Measurements from ENCODE around the gene TLN1.

The TLN1 gene

DNA sequence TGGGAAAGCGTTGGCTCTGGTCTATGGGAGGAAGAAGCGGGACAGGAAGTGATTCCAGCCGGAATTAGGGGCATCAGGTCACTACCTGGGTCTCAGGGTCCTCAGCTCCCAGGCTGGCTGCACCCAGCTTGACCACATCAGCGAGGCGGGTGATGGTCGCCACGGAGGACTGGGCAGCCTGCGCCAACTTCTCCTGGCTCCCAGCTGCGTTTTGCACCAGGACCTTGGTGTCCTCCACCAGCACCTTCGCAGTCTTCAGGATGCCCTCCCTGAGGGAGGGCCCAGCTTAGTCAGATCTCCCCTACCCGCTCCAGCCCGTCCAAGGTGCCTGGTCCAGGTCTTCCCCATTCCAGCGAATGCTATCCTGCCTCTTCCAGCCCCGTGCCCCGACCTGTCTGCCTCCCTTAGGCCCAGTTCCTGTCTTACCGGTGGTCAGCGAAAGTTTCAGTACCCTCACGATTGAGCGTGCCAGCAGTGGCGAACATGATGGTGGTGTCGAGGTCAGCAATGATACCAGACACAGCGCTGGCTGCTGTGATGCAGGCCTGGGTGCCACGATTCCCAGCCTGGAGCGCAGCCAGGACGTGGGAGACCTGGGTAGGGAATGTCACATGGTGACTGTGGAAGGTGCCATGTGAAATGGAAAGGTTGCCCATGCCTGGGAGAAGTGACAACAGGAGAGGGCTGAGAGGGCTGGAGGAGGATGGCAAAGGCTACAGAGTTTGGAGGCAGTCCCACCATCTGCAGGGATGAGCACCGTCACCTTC is 27.9 kb downstream of the TLN1 start:
- no peak for DNase-seq (ENCODE audit: low read depth)

DNA sequence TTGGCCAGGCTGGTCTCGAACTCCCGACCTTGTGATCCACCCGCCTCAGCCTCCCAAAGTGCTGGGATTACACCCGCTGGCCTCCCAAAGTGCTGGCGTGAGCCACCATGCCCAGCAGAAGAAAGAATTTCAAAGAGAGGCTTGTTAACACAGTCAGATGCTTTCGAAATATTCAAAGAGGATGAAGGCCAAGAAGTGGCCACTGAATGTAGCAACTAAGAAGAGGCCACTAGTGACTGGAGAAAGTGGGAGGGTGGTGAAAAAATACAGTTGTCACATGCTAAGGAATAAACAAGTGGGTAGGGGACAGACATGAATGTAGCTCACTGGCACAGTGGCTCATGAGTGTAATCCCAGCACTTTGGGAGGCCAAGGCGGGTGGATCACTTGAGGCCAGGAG is 29.3 kb downstream of the TLN1 start:
- DNase-seq (ENCODE audit: low read depth) = peak; percentile 62

GRCh38 chr9:35700942-35701341 is 31.1 kb downstream of the TLN1 start:
- DNase-seq (ENCODE audit: low read depth) = no peak

DNA sequence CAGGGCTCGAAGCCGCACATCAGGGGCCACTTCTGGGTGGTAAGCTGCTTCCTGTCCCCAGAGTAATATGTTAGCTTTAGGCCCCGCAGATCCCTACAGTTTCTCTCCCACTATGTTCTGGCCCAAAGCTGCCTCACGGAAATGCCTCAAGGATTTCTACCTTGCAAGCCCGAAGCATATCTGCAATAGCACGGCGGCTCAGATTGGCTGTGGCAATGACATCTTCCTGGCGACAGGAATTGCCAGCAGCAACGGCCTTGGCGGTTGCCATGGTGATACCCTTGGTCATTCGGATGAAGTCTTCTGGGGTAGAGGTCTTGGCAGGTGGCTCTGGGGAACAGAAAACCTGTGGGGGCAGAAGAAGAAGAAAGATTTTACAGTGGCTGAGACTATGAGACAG is 32.0 kb downstream of the TLN1 start:
- no peak for DNase-seq (ENCODE audit: low read depth)

DNA sequence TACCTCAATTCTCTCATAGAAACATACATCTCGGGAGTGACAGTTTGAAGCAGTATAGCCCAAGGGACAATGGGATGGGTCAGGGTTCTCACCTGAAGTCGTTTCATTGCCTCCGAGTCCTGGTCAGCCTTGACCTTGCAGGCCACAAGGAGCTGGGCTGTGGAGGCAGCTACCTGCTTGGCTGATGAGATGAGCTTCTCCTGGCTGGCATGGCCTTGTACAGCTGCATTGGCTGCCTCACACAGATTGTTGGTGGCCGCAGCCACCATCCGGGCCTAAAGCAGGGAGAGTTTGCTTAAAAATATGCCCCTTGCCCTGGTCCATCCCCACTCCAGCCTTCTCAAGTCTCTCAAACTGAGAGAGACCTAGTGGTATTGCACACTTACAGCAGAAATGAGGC is 33.8 kb downstream of the TLN1 start:
- no peak for DNase-seq (ENCODE audit: low read depth)

GRCh38 chr9:35697486-35697885 is 34.5 kb downstream of the TLN1 start:
- no peak for DNase-seq (ENCODE audit: low read depth)

DNA sequence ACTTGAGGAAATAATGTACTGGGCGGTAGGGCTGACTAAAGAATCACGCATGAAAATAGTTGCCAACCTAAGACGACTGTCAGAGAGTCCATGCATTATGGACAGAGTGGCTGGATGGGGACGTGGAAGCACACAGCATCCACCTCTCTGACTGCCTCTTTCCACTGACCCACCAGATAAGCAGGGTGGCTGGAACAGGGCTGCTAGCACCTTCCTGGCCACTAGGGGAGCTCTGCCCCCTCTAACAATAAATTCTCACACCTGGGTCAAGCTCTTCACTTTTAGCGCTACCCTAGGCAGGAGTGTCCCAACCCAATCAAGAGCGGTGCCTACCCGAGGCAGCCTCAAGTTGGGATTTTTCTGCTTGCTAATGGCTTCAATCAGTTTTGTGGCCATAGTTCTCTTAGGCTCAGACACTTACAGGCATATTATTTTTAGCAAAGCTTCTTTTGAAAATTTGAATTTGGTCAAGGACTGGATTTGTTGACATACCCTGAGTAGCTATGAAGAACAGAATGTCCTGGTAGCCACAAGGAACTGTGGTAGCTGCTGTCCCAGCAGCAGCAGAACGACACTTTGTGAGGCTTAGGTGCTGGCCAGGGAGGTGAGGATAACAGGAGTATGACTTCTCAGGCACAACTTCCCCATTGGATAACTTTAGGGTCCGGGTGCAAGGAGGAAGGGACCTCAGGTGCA is 35.3 kb downstream of the TLN1 start:
- DNase-seq (ENCODE audit: low read depth) = peak; percentile 31

DNA sequence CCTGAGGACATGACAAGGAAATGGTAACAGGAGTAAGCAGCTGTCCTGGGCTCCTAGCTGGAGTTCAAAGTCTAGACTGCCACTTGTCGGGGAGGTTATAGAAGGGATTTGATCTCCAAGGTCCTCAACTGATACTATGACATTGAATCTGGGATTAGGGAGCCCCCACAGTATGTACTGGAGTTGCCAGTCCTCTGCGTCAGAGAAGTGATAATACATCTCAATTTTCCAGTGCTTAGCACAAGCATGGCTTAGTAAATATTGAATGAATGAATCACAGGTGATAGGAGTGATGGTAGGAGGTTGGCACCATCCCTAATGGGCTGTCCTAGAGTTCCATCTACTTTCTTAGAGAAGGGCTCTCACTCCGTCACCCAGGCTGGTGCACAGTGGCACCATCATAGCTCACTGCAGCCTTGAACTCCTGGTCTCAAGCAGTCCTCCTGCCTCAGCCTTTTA is 36.0 kb downstream of the TLN1 start:
- no peak for DNase-seq (ENCODE audit: low read depth)

- DNase-seq (ENCODE audit: low read depth) = no peak
These were observed 40.2 kb downstream of the TLN1 start for GRCh38 chr9:35691757-35692301.

- DNase-seq (ENCODE audit: low read depth) = no peak
These were observed 40.7 kb downstream of the TLN1 start for GRCh38 chr9:35691334-35691650.

DNA sequence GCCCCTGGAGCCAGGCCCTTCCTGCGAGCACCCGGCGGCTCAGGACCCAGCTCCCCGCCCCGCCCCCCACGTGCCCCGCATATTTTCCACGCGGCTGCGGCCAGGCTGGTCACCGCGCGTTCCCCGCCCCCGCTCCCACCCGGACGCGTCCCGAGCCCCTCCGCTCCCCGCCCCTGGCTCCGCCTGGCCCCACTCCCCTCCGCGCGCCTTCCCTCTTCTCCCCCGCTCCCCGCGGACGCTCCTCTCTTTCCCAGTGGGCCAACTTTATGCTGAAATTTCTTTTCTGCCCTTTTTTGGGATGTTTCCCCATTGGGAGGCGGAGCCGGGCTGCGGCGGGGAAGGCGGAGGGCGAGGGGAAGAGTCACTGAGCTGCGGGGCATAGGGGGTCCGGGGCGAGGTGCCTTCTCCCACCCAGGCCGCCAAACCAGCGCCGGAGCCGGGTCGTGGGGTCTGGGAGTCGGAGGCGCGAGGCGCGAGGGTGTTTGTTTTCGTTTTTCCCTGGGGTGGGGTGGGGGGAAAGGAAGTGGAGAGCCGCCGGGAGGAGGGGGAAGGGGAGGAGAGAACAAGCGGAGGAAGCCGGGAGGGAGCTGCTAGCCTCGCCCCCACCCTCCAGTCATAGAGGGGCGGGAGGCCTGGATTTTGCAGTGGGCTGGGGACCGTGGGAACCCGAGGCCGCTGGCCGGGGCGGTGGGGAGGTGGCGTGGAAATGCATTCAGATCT is 41.2 kb downstream of the TLN1 start:
- DNase-seq (ENCODE audit: low read depth) = peak; percentile 83

GRCh38 chr9:35690294-35690613 is 41.7 kb downstream of the TLN1 start:
- DNase-seq (ENCODE audit: low read depth) = no peak

DNA sequence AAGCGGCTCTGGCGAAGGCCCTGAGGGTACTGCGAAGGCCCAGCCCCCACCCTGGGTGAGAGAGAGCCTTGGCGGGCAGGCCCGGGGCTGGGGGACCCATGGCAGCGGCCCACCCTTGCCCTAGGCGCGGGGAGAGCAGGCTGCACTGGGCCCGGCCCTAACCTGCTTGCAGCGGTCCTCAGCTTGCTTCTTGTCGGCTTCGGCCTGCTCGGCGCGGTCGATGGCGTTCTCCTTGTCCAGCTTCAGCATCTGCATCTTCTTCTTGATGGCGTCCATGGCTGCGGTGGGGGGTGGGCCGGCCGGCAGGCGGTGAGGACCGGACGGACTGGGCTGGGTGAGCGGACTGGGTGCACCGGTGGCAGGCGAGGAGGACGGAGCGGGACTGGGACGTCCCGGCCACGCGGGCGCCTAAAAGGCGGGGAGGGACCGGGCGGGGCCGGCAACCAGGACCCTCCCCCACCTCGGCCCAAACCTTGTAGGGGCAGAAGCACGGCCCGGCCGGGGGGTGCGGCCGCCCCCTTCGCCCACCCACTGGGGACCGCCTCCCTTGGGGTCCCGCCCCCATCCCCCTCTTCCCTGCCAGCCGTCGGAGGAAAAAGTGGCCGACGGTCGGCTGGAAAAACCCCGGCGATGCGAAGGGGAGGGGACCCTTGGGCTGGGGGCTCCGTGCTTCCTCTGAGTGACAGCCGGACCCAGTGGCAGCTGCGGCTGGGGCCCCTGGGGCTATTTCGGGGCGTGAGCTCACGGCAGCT is 42.3 kb downstream of the TLN1 start, which contains the start of gene TPM2:
Gene TPM2 (minus strand): TSS at position 384 of the 752 bp plus-strand sequence. CDS start 108 bp downstream, at position 276.
- peak; percentile 90 for DNase-seq (ENCODE audit: low read depth)

DNA sequence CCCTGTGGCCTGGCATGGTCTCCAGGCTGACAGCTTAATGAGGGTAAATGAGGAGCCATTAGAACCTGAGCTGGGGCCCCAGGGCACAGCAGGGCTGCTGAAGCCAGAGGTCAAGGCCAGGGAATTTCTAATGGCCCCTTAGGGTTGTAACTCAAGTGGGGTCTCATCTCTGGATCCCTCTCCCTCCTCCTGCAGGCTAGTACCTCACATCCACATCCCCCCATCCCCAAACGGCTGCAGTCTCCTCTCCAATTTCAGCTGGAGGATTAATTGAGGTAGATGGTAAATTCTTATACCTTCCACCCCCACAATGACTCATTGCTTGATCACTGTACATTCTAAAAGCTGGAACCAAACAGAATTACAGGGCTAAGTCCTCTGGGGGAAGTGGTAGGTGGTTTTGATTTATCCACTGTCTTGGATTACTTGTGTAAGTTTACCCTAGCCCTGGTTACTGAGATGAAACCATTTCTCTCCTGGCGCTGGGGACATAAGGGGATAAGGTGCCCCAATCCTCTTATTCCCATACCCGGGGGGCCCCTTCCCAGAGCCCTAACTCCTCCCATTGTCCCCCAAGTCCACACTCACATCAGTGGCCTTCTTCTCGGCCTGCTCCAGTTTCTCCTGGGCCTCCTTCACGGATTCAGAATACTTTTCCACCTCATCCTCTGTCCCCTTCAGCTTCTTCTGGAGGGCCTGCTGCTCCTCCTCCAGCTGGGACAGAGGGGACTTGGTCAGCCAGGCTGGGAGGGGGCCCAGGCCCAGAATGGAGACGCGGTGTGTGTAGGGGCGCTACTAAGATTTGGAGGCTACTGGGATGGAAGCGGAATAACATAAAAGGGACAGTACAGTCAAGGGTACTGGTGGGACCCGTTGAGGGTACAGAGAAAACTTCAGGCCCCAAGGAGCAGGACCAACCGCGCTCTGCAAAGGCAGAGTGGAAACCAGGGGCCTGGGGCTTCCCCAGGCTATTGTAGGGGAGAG is 43.1 kb downstream of the TLN1 start:
- peak; percentile 74 for DNase-seq (ENCODE audit: low read depth)

- no peak for DNase-seq (ENCODE audit: low read depth)
These were observed 43.9 kb downstream of the TLN1 start for GRCh38 chr9:35687972-35688557.

- no peak for DNase-seq (ENCODE audit: low read depth)
These were observed 44.7 kb downstream of the TLN1 start for GRCh38 chr9:35687306-35687705.

- DNase-seq (ENCODE audit: low read depth) = peak; percentile 47
These were observed 45.5 kb downstream of the TLN1 start for GRCh38 chr9:35686222-35687203.

DNA sequence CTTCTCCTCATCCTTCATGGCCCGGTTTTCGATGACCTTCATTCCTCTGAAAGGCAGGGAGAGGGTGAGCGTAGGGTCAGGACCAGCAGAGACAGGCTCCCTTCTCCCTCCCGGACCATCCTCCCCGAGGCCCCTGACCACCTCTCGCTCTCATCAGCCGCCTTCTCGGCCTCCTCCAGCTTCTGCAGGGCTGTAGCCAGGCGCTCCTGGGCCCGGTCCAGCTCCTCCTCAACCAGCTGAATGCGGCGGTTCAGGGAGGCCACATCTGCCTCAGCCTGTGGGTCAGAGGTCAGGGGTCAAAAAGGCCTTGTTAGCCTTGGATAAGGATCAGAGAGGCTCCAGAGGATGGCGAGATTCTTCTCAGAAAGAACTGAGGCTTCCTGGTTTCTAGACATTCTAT is 46.5 kb downstream of the TLN1 start:
- no peak for DNase-seq (ENCODE audit: low read depth)

GRCh38 chr9:35684921-35685320 is 47.1 kb downstream of the TLN1 start:
- no peak for DNase-seq (ENCODE audit: low read depth)
